GM12892 (cell line): ENCODE measurements around the gene MFSD2A.

Source experiments
- POLR2A ChIP-seq: IDR thresholded peaks from 2 replicates; pipeline ENCODE4 v1.6.1; 2011; ENCODE audit warnings: low read depth, low read length, control low read depth
- POLR2AphosphoS5 ChIP-seq: IDR thresholded peaks from 2 replicates; pipeline ENCODE4 v1.6.1; 2011; ENCODE audit warnings: low read depth, low read length, control low read depth
- TAF1 ChIP-seq: IDR thresholded peaks from 2 replicates; pipeline ENCODE4 v1.6.1; 2011; ENCODE audit warnings: low read depth, mild to moderate bottlenecking, control low read depth, low read length, borderline replicate concordance

GRCh38 chr1:39928809-39929587, 25.9 kb upstream of the MFSD2A start:
- TF ChIP-seq POLR2A (no peak), POLR2AphosphoS5 (no peak), TAF1 (no peak)
